ENCODE measurements around the gene SESN1.
A peak's percentile ranks its signal among the peaks of the same experiment; 100 is the strongest.
"Not testable (repeated sequence)": the region's sequence is repeated elsewhere in the genome, so short reads cannot be mapped to it uniquely, and the experiment has no call there.

Gene SESN1

DNA sequence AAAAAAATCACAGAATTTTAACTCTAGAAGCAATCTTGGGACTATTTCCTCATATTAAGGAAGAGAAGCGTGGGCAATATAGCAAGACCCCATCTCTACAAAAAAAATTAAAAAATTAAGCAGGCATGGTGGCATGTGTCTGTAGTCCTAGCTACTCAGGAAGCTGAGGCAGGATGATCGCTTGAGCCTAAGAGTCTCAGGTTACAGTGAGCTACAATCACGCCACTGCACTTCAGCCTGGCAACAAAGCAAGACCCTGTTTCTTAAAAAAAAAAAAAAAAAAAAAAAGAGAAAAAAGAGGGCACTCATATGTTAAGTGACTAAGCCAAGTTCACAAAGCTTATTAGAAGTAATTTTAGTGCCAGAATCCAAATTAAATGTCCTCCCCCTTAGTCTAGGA, 100.8 kb downstream of the SESN1 start:
- no peak for DNase-seq

DNA sequence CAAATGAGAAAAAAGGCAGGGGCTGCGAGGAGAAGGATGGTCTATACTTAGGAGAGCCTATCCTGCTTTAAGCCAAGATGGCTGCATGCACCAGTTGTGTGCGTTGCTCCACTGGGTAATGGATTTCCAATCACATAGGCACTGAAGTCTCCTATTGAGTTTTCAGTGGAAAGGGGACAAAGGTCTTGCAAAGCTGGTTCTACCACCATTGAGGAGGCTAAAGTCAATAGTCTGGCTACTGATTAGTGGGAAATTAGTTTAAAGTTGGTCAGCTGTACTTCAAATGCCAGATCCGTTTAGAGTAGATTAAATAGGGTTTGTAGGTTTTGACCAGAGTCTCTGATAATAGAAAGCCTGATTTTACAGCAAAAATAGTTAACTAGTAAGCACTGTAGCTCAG, 104.9 kb downstream of the SESN1 start:
- no peak for DNase-seq

DNA sequence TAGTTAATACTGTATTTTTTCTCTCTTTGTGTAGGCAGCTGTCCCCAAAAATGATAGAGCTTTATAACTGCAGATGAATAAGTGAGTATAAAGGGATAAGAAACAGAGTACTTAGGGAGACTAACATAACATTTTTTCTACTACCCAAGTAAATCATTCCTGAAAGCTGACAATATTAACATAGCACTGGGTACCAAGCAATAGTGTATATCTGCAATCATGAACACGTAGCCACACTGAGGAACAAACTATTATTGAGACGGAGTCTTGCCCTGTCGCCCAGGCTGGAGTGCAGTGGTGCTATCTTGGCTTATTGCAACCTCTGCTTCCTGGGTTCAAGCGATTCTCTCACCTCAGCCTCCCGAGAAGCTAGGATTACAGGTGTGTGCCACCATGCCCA, 105.9 kb downstream of the SESN1 start:
- DNase-seq, result no peak

DNA sequence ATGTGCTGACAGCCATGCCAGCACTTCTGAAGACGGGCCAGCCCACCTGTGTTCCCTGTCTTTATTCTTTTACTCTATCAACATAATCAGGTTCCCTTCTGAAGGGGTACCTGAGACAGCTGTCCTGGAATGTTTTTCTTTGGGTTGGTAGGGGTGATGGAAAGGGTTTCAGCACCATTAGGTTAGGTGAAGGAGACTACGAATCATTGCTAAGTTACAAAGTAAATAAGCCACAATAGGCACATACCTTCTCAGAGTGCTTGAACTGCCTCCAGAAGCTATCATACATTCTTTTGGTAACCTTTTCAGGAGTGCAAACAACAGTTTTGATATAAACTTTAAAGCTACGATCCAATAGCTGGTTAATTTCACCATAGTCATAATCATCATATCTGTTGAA, 106.3 kb downstream of the SESN1 start:
- DNase-seq, result peak; percentile 13

DNA sequence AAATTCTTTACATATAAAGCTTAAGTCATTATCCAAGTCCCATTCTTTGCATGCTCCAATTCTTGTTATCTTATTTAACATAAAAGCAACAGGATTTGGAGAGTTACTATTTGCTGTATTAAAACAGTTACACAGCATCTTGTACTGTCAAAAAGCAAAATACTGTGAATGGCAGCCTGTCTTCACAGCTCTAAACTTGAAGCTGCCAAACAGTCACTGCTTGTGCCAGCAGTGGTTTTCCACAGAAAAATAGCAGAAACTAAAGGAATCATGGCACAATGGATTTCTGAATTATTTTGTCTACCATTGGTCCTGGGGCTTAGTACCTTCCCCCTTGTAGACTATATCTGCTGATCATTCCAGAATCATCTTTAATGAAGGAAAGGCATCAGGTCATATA, 107.5 kb downstream of the SESN1 start:
- no peak for DNase-seq

- DNase-seq, result no peak
These were observed 109.3 kb downstream of the SESN1 start for GRCh38 chr6:108985301-108985700.

GRCh38 chr6:108983151-108983550, 111.5 kb downstream of the SESN1 start:
- no peak for DNase-seq

- no peak for DNase-seq
These were observed 112.2 kb downstream of the SESN1 start for GRCh38 chr6:108982154-108983113.

- not testable (repeated sequence) for DNase-seq
These were observed 116.0 kb downstream of the SESN1 start for GRCh38 chr6:108978638-108979037.

- no peak for DNase-seq
These were observed 120.4 kb downstream of the SESN1 start for GRCh38 chr6:108974201-108974600.

DNA sequence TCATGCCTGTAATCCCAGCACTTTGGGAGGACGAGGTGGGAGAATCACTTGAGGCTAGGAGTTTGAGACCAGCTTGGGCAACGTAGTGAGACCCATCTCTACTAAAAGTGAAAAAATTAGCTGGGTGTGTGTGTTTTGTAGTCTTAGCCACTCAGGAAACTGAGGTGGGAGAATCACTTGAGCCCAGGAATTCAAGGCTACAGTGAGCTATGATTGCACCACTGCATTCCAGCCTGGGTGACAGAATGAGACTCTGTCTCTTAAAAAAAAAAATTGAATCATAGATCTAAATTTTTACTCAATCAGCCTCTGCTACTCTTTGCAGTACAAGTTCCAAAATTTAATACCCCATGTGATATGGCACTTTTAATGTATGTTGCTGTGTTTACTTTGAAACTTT, 124.9 kb downstream of the SESN1 start:
- no peak for DNase-seq

- DNase-seq, result no peak
These were observed 126.0 kb downstream of the SESN1 start for GRCh38 chr6:108968325-108969316.

GRCh38 chr6:108966855-108967755, 127.5 kb downstream of the SESN1 start:
- peak; percentile 25 for DNase-seq

- no peak for DNase-seq
These were observed 128.4 kb downstream of the SESN1 start for GRCh38 chr6:108966251-108966650.

DNA sequence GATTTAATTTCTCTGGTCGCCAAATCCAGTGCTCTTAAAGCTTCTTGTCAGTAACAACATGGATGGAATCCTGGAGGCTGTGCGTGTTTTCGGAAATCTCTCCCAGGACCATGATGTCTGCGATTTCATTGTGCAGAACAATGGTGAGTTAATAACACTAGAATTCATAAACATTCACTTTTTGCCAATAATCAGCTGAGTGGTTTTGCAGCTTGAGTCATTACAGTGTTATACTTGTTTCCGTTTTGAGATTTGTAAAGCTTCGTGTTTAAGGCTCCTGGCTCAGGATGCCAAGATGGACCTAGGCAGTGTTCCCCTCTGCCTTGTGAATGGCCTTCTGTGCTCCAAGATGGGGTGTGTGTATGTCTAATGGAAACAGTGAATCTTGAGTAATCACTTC, 132.7 kb downstream of the SESN1 start:
- DNase-seq, result no peak

DNA sequence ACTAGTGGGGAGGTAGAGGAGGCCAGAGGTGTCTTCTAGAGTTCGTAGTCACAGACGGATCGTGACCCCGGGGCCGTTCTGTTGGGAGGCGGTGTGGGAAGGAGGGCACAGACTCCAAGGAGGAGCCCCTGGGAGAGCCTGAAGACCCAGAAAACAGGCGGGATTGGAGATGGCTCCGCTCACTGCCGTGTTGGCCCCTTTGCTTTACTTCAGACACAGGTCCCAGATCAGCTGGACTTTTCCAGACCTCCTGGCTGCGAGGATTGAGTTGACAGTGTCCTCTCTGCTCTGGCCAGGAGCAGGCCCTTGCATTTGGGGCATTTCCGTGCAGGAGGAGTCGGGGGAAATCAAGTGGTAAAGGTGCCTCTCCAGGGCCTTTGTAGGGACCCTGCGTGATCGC, 133.6 kb downstream of the SESN1 start:
- no peak for DNase-seq

- no peak for DNase-seq
These were observed 134.0 kb downstream of the SESN1 start for GRCh38 chr6:108960601-108961000.

- DNase-seq, result no peak
These were observed 134.6 kb downstream of the SESN1 start for GRCh38 chr6:108959972-108960582.

DNA sequence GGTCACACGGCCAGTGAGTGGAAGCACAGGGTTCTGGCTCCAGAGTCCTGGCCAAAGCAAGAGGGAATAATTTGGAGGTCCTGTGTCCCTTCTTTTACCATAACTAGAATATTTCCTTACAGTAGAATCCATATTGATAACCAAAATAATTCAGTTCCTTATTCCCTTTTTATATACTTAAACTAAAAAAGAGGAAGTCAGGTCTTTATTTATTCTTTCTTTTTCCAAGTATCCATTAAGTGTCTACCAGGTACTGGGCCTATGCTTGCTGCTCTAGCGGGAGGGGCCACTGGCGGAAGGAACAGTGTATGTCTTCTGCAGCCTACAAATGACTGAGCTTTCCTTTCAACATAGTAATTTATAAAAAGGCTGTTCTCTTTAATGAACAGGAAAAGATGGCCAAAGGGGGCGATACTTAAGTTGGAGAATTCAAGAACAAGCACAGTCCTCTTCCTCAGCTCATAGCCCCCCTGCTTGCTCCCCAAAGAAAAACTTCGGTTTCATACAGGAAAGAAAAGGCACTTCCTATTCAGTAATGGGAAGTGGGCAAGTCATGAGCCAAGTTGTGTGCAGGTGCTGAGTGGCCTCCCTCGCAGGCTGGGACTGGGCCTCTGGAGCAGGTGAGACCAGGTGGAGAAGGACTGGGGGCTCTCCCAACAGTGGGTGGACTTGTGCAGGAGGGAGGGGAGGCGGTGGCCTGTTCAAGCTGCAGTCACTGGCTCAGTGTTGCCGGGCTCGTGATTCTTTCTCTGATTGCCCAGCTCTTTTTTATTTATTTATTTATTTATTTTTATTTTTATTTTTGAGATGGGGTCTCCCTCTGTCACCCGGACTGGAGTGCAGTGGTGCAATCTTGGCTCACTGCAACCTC, 135.5 kb downstream of the SESN1 start:
- no peak for DNase-seq

- DNase-seq, result no peak
These were observed 137.4 kb downstream of the SESN1 start for GRCh38 chr6:108957221-108957620.
